Neural progenitor cell (in vitro differentiated cells): ENCODE measurements around the gene TRMT5. TPM values are rescaled to one million over a fixed set of nuclear protein-coding genes. Genes with fewer than 3 reads are reported as not detected.

Experiments used
- DNase-seq: peaks from one replicate; pipeline ENCODE4 v3.0.0-alpha.2; 2016; ENCODE audit warnings: low spot score
- H2AFZ ChIP-seq: fragments of 200-600 bp; sonication (generic); replicated peaks from 2 replicates; pipeline ENCODE4 v1.6.1; 2016; ENCODE audit warnings: antibody characterized with exemption
- H3F3A ChIP-seq: fragments of 200-600 bp; sonication (generic); 2 replicates; pipeline ENCODE4 v1.6.1; 2016; ENCODE audit warnings: antibody characterized with exemption, low read depth
- H3K27ac ChIP-seq: fragments of 200-600 bp; sonication (generic); 2 replicates; pipeline ENCODE4 v1.5.1; 2016; ENCODE audit warnings: mild to moderate bottlenecking
- H3K27me3 ChIP-seq: fragments of 200-600 bp; sonication (generic); 2 replicates; pipeline ENCODE4 v1.6.1; 2016; ENCODE audit warnings: mild to moderate bottlenecking, moderate library complexity
- H3K36me3 ChIP-seq: fragments of 200-600 bp; sonication (generic); 2 replicates; pipeline ENCODE4 v1.5.1; 2016
- H3K4me1 ChIP-seq: fragments of 200-600 bp; sonication (generic); 2 replicates; pipeline ENCODE4 v1.6.1; 2016; ENCODE audit warnings: mixed run types
- H3K4me2 ChIP-seq: fragments of 200-600 bp; sonication (generic); 2 replicates; pipeline ENCODE4 v1.6.1; 2016
- H3K4me3 ChIP-seq: fragments of 200-600 bp; sonication (generic); 2 replicates; pipeline ENCODE4 v1.5.1; 2016
- H3K79me2 ChIP-seq: fragments of 200-600 bp; sonication (generic); 2 replicates; pipeline ENCODE4 v1.6.1; 2016; ENCODE audit warnings: low read depth
- H3K9ac ChIP-seq: fragments of 200-600 bp; sonication (generic); 2 replicates; pipeline ENCODE4 v1.6.1; 2016
- H3K9me3 ChIP-seq: fragments of 200-600 bp; sonication (generic); 2 replicates; pipeline ENCODE4 v1.5.1; 2016; ENCODE audit warnings: low read depth
- H4K20me1 ChIP-seq: fragments of 200-600 bp; sonication (generic); 2 replicates; pipeline ENCODE4 v1.6.1; 2016; ENCODE audit warnings: low read depth
- H3K27ac Mint-ChIP-seq: 3 replicates; pipeline ENCODE4 v1.8.0; 2021; ENCODE audit warnings: mixed read lengths
- H3K27me3 Mint-ChIP-seq: 2 replicates; pipeline ENCODE4 v1.8.0; 2022; ENCODE audit warnings: low read depth, mild to moderate bottlenecking, inconsistent platforms, moderate library complexity, mixed read lengths; ENCODE audit not compliant: insufficient read depth
- H3K36me3 Mint-ChIP-seq: 3 replicates; pipeline ENCODE4 v1.8.0; 2021; ENCODE audit warnings: mixed read lengths
- H3K4me1 Mint-ChIP-seq: 3 replicates; pipeline ENCODE4 v1.8.0; 2021; ENCODE audit warnings: mixed read lengths
- H3K4me3 Mint-ChIP-seq: 3 replicates; pipeline ENCODE4 v1.8.0; 2021; ENCODE audit warnings: mild to moderate bottlenecking, moderate library complexity, mixed read lengths
- H3K9me3 Mint-ChIP-seq: 3 replicates; pipeline ENCODE4 v1.8.0; 2020; ENCODE audit warnings: mixed read lengths
- EZH2 ChIP-seq: fragments of 200-600 bp; sonication (generic); IDR thresholded peaks from 2 replicates; pipeline ENCODE4 v1.6.1; 2017; ENCODE audit warnings: antibody characterized with exemption, mild to moderate bottlenecking, moderate library complexity
- EZH2phosphoT487 ChIP-seq: fragments of 200-600 bp; sonication (generic); IDR thresholded peaks from 2 replicates; pipeline ENCODE4 v1.6.1; 2017; ENCODE audit warnings: antibody characterized with exemption
- total RNA-seq: library from RNA; depleted of rRNA; stranded (reverse); fragments of >200 nt; gene quantifications from 2 replicates; pipeline ENCODE4 v1.2.3, GENCODE V29; 2015; ENCODE audit warnings: low replicate concordance
- TF ChIP-seq, protein P1 (sequence below): fragments of 200-600 bp; sonication (generic); IDR thresholded peaks from 2 replicates; pipeline ENCODE4 v1.5.1; 2017; ENCODE audit warnings: antibody characterized with exemption, mild to moderate bottlenecking

Gene TRMT5
- total RNA-seq, 1 donor from 2014 or later = 25.7 TPM

DNA sequence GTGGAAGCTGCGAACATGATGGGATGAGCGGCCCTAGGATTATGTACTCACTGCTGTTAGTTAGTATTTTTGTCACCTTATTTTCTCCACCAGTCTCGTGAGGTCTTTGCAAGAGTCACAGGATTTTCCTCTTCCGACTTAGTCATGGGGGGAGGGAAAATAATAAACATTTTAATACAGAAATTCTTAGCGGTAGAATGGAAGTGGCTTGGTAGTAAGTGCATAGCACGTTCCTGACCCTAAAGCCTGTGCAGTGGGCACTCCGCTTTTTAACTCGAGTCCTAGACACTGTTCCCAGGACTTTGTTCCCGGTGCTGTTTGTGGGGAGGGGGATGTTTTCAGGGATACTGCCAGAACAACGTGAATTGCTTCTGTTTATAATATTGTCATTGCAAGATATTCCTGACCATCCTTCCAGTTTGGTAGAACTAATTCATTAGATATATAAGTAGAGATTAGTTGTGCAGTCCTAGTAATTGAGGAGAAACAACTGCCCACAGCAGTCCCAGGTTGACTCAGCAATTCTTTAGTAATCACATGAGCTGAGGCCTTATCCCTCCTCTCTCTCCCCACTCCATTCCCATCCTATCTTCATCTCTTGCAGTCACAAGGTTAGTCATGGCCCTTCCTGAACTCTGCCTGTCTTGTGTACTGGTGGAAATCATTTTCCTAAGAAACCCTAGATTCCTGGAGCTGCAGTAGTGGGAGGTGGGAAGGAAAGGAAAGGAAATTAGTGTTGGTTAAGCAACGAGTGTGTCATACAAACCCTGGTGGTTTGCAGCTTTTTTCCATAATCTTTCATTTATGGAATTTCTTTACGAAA lies 965 bp upstream of the TRMT5 start:
- TF ChIP-seq, protein P1, sequence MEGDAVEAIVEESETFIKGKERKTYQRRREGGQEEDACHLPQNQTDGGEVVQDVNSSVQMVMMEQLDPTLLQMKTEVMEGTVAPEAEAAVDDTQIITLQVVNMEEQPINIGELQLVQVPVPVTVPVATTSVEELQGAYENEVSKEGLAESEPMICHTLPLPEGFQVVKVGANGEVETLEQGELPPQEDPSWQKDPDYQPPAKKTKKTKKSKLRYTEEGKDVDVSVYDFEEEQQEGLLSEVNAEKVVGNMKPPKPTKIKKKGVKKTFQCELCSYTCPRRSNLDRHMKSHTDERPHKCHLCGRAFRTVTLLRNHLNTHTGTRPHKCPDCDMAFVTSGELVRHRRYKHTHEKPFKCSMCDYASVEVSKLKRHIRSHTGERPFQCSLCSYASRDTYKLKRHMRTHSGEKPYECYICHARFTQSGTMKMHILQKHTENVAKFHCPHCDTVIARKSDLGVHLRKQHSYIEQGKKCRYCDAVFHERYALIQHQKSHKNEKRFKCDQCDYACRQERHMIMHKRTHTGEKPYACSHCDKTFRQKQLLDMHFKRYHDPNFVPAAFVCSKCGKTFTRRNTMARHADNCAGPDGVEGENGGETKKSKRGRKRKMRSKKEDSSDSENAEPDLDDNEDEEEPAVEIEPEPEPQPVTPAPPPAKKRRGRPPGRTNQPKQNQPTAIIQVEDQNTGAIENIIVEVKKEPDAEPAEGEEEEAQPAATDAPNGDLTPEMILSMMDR = no peak
- TF ChIP-seq EZH2 = no peak
- TF ChIP-seq EZH2phosphoT487 = no peak
- DNase-seq = peak; percentile 19
- Histone ChIP-seq H4K20me1 (no peaks in the 10 kb centered on the region), H3K4me2 (peak overlapping the region; percentile 87), H2AFZ (peak overlapping the region; percentile 85), H3K9ac (peak overlapping the region; percentile 55), H3K27me3 (no peaks in the 10 kb centered on the region), H3K4me1 (peaks cover 14% of the 10 kb centered on the region), H3K9me3 (no peaks in the 10 kb centered on the region), H3F3A (peaks cover 19% of the 10 kb centered on the region), H3K79me2 (peaks cover 40% of the 10 kb centered on the region), H3K36me3 (peaks cover 11% of the 10 kb centered on the region), H3K27ac (no peak overlapping the region), H3K4me3 (peak overlapping the region; percentile 79)
- Mint-ChIP-seq H3K36me3 (peaks cover 2% of the 10 kb centered on the region), H3K4me3 (no peak overlapping the region), H3K4me1 (peaks cover 11% of the 10 kb centered on the region), H3K27ac (no peak overlapping the region), H3K9me3 (no peaks in the 10 kb centered on the region), H3K27me3 (peaks cover 2% of the 10 kb centered on the region)

DNA sequence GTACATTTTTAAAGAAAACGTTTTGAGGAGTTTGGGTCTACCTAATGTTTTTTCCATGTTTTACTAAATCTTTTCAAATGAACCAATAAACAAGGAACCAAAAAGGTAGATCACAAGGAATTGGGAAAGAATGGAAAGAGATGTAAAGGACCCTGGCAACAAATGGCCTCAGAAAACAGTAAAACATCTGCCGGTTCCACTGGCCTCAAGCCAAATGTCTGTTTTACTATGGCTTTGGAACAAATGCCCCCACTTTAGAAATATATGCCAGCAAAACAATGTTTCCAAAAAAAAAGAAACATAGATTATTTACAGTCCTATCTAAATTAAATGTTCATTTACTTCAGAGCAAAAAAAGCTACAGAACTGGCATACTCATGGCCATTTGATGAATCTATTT lies 3.0 kb downstream of the TRMT5 start:
- Mint-ChIP-seq H3K36me3 (peaks cover 10% of the 10 kb centered on the region), H3K4me3 (no peak overlapping the region), H3K27me3 (peaks cover 1% of the 10 kb centered on the region), H3K4me1 (peaks cover 11% of the 10 kb centered on the region), H3K9me3 (no peaks in the 10 kb centered on the region), H3K27ac (no peak overlapping the region)
- Histone ChIP-seq H3K9ac (no peak overlapping the region), H2AFZ (no peak overlapping the region), H3K36me3 (peaks cover 15% of the 10 kb centered on the region), H3K27me3 (no peaks in the 10 kb centered on the region), H3K4me1 (peaks cover 14% of the 10 kb centered on the region), H3F3A (peaks cover 19% of the 10 kb centered on the region), H3K9me3 (no peaks in the 10 kb centered on the region), H3K4me3 (peak overlapping the region; percentile 8), H3K4me2 (peak overlapping the region; percentile 87), H3K79me2 (peaks cover 40% of the 10 kb centered on the region), H4K20me1 (no peaks in the 10 kb centered on the region), H3K27ac (no peak overlapping the region)
- no peak for DNase-seq
- TF ChIP-seq, protein P1 = no peak
- TF ChIP-seq EZH2 (no peak), EZH2phosphoT487 (no peak)

DNA sequence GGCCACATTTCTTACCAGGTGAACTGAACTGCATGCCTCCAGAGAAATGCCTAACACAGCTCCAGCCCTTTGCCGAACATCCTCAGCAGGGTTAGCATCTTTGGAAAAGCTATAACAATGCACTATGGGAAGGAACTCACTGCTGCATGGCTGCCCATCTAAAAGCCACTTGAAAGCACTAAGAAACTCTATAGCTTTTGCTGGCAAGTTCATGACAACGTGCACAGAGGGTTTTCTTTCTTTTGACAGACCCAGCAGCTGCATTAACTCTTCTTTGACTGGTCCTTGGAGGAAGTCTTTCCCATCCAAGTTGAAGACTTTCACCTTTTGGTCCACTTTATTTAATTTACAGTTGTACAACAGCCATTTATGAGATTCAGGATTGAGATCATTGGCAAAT lies 5.3 kb downstream of the TRMT5 start:
- Histone ChIP-seq H3K27me3 (no peaks in the 10 kb centered on the region), H2AFZ (no peak overlapping the region), H3K36me3 (peaks cover 15% of the 10 kb centered on the region), H3K4me2 (no peak overlapping the region), H3K79me2 (peaks cover 32% of the 10 kb centered on the region), H3K4me3 (no peak overlapping the region), H4K20me1 (no peaks in the 10 kb centered on the region), H3K4me1 (peaks cover 8% of the 10 kb centered on the region), H3K9ac (no peak overlapping the region), H3F3A (peaks cover 7% of the 10 kb centered on the region), H3K27ac (no peak overlapping the region), H3K9me3 (no peaks in the 10 kb centered on the region)
- DNase-seq = no peak
- no peak overlapping the region for H3K4me3 Mint-ChIP-seq
- H3K4me1 Mint-ChIP-seq = peaks cover 11% of the 10 kb centered on the region
- H3K27ac Mint-ChIP-seq = no peak overlapping the region
- peaks cover 10% of the 10 kb centered on the region for H3K36me3 Mint-ChIP-seq
- no peaks in the 10 kb centered on the region for H3K27me3 Mint-ChIP-seq
- TF ChIP-seq EZH2phosphoT487 = no peak
- TF ChIP-seq, protein P1 = no peak
- TF ChIP-seq EZH2 = no peak
- H3K9me3 Mint-ChIP-seq = no peaks in the 10 kb centered on the region
